Gastrocnemius medialis (tissue), 4 donors: ENCODE measurements around the gene FBXL19.

Source experiments
- POLR2A ChIP-seq, 2 donors: fragments of 450-650 bp; IDR thresholded peaks; one replicate each; pipeline ENCODE4 v1.6.1; 2017; ENCODE audit warnings: antibody characterized with exemption in 2 of 2, mild to moderate bottlenecking in 2 of 2, moderate library complexity in 2 of 2
- TF ChIP-seq, protein P1 (sequence below), 5 experiments: fragments of 450-650 bp in 3 of 5; fragments of 200-600 bp in 2 of 5; sonication (generic) in 2 of 5; IDR thresholded peaks in 4 of 5; conservative IDR thresholded peaks in 1 of 5; 1 replicate in 4 of 5; 2 replicates in 1 of 5; pipeline ENCODE4 v1.5.1; 2016 to 2019; ENCODE audit warnings: antibody characterized with exemption in 5 of 5, mild to moderate bottlenecking in 3 of 5, moderate library complexity in 3 of 5

DNA sequence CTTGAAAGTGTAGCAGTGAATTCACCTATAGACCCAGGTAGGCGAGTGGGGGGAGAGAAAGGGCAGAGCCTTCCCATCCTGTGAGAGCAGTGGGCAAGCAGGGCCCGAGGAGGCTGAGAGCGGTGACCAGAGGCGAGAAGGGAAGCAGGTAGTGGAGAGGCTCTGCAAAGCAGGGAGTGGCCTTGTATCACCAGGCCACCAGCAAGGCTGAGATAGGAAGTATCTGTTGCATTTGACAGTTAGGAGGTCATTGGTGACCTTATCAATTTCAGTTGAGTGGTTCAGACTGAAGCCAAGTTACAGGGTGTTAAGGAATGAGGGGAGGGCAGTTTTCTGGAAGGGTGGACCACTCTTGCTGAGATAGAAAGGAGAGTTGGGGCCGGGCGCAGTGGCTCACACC, 51.0 kb downstream of the FBXL19 start:
- TF ChIP-seq, protein P1, sequence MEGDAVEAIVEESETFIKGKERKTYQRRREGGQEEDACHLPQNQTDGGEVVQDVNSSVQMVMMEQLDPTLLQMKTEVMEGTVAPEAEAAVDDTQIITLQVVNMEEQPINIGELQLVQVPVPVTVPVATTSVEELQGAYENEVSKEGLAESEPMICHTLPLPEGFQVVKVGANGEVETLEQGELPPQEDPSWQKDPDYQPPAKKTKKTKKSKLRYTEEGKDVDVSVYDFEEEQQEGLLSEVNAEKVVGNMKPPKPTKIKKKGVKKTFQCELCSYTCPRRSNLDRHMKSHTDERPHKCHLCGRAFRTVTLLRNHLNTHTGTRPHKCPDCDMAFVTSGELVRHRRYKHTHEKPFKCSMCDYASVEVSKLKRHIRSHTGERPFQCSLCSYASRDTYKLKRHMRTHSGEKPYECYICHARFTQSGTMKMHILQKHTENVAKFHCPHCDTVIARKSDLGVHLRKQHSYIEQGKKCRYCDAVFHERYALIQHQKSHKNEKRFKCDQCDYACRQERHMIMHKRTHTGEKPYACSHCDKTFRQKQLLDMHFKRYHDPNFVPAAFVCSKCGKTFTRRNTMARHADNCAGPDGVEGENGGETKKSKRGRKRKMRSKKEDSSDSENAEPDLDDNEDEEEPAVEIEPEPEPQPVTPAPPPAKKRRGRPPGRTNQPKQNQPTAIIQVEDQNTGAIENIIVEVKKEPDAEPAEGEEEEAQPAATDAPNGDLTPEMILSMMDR (IDR thresholded peaks at IDR 0.05 in 4 of 5, conservative IDR thresholded peaks at IDR 0.05 in 1 of 5) = no peak
- no peak for TF ChIP-seq POLR2A (IDR thresholded peaks at IDR 0.05)
